T-helper 1 cell treated with Interleukin-12 subunit alpha and Interleukin-12 subunit beta and Interleukin-4 antibody, amounts not matched to agents 30 μg/mL and 1 μg/mL, for 36 hours (primary cell): ENCODE data around the gene MELK.
"Not testable (repeated sequence)": the region's sequence is repeated elsewhere in the genome, so short reads cannot be mapped to it uniquely, and the experiment has no call there.

Experiments
- H3K27ac Mint-ChIP-seq: one replicate; pipeline ENCODE4 v1.8.0; 2021; ENCODE audit warnings: mild to moderate bottlenecking, mixed read lengths
- H3K27me3 Mint-ChIP-seq: one replicate; pipeline ENCODE4 v1.8.0; 2021; ENCODE audit warnings: low read depth, mixed read lengths
- H3K36me3 Mint-ChIP-seq: one replicate; pipeline ENCODE4 v1.8.0; 2021; ENCODE audit warnings: low read depth, mixed read lengths
- H3K4me1 Mint-ChIP-seq: one replicate; pipeline ENCODE4 v1.8.0; 2021; ENCODE audit warnings: low read depth, mixed read lengths
- H3K4me3 Mint-ChIP-seq: one replicate; pipeline ENCODE4 v1.8.0; 2021; ENCODE audit warnings: mild to moderate bottlenecking, moderate library complexity, mixed read lengths
- H3K9me3 Mint-ChIP-seq: one replicate; pipeline ENCODE4 v1.8.0; 2021; ENCODE audit warnings: mixed read lengths

Gene MELK

GRCh38 chr9:36572515-36573418 is at the start of gene MELK:
MELK (plus strand) TSS chr9:36572895; CDS start chr9:36581682, 8,787 bp downstream.
- Mint-ChIP-seq H3K27ac (peak within 1 kb of the TSS; percentile 91), H3K4me1 (peaks cover 32% of the 10 kb centered on the region), H3K27me3 (peaks cover 5% of the 10 kb centered on the region), H3K9me3 (no peaks in the 10 kb centered on the region), H3K36me3 (peaks cover 3% of the 10 kb centered on the region), H3K4me3 (peak within 1 kb of the TSS; percentile 97)

- Mint-ChIP-seq H3K27ac (no peak overlapping the region), H3K27me3 (peaks cover 14% of the 10 kb centered on the region), H3K4me3 (no peak overlapping the region), H3K36me3 (no peaks in the 10 kb centered on the region), H3K4me1 (no peaks in the 10 kb centered on the region), H3K9me3 (no peaks in the 10 kb centered on the region)
These were observed 42.5 kb upstream of the MELK start for GRCh38 chr9:36530224-36530623.

- H3K9me3 Mint-ChIP-seq: no peaks in the 10 kb centered on the region
- no peaks in the 10 kb centered on the region for H3K36me3 Mint-ChIP-seq
- no peak overlapping the region for H3K27ac Mint-ChIP-seq
- H3K27me3 Mint-ChIP-seq: peaks cover 14% of the 10 kb centered on the region
- H3K4me3 Mint-ChIP-seq: no peak overlapping the region
- H3K4me1 Mint-ChIP-seq: no peaks in the 10 kb centered on the region
These were observed 40.3 kb upstream of the MELK start for GRCh38 chr9:36532353-36532752.

- peaks cover 14% of the 10 kb centered on the region for H3K27me3 Mint-ChIP-seq
- not testable (repeated sequence) for H3K4me1 Mint-ChIP-seq, H3K9me3 Mint-ChIP-seq, H3K27ac Mint-ChIP-seq, H3K4me3 Mint-ChIP-seq, H3K36me3 Mint-ChIP-seq
These were observed 39.0 kb upstream of the MELK start for GRCh38 chr9:36533726-36534125.

GRCh38 chr9:36535107-36535506 is 37.6 kb upstream of the MELK start:
- Mint-ChIP-seq H3K9me3 (no peaks in the 10 kb centered on the region), H3K27ac (no peak overlapping the region), H3K27me3 (peaks cover 14% of the 10 kb centered on the region), H3K4me3 (no peak overlapping the region), H3K36me3 (no peaks in the 10 kb centered on the region), H3K4me1 (peaks cover 3% of the 10 kb centered on the region)

- Mint-ChIP-seq H3K36me3 (no peaks in the 10 kb centered on the region), H3K27ac (no peak overlapping the region), H3K4me3 (no peak overlapping the region), H3K9me3 (no peaks in the 10 kb centered on the region), H3K27me3 (peaks cover 7% of the 10 kb centered on the region), H3K4me1 (peaks cover 3% of the 10 kb centered on the region)
These were observed 34.8 kb upstream of the MELK start for GRCh38 chr9:36537861-36538260.

- H3K27me3 Mint-ChIP-seq: peaks cover 3% of the 10 kb centered on the region
- no peaks in the 10 kb centered on the region for H3K9me3 Mint-ChIP-seq
- no peak overlapping the region for H3K4me3 Mint-ChIP-seq
- no peak overlapping the region for H3K27ac Mint-ChIP-seq
- H3K36me3 Mint-ChIP-seq: no peaks in the 10 kb centered on the region
- peaks cover 3% of the 10 kb centered on the region for H3K4me1 Mint-ChIP-seq
These were observed 30.3 kb upstream of the MELK start for GRCh38 chr9:36542355-36542754.

GRCh38 chr9:36543916-36544315 is 28.8 kb upstream of the MELK start:
- H3K27ac Mint-ChIP-seq: no peak overlapping the region
- H3K4me1 Mint-ChIP-seq: peaks cover 3% of the 10 kb centered on the region
- no peaks in the 10 kb centered on the region for H3K36me3 Mint-ChIP-seq
- peaks cover 19% of the 10 kb centered on the region for H3K27me3 Mint-ChIP-seq
- H3K4me3 Mint-ChIP-seq: no peak overlapping the region
- no peaks in the 10 kb centered on the region for H3K9me3 Mint-ChIP-seq

GRCh38 chr9:36547598-36547997 is 25.1 kb upstream of the MELK start:
- Mint-ChIP-seq H3K27me3 (peaks cover 21% of the 10 kb centered on the region), H3K4me1 (no peaks in the 10 kb centered on the region), H3K36me3 (no peaks in the 10 kb centered on the region), H3K9me3 (no peaks in the 10 kb centered on the region), H3K4me3 (no peak overlapping the region), H3K27ac (no peak overlapping the region)

- Mint-ChIP-seq H3K9me3 (no peaks in the 10 kb centered on the region), H3K36me3 (no peaks in the 10 kb centered on the region)
These were observed 24.2 kb upstream of the MELK start for GRCh38 chr9:36548454-36548853.

GRCh38 chr9:36550135-36550534 is 22.6 kb upstream of the MELK start:
- no peak overlapping the region for H3K27ac Mint-ChIP-seq
- no peaks in the 10 kb centered on the region for H3K36me3 Mint-ChIP-seq
- no peak overlapping the region for H3K4me3 Mint-ChIP-seq
- no peaks in the 10 kb centered on the region for H3K4me1 Mint-ChIP-seq
- H3K27me3 Mint-ChIP-seq: peaks cover 21% of the 10 kb centered on the region
- H3K9me3 Mint-ChIP-seq: no peaks in the 10 kb centered on the region

More at GRCh38 chr9:36548454-36548853, 24.2 kb upstream of the MELK start:
- Mint-ChIP-seq H3K27me3 (peaks cover 21% of the 10 kb centered on the region), H3K27ac (no peak overlapping the region), H3K4me1 (no peaks in the 10 kb centered on the region), H3K4me3 (no peak overlapping the region)

GRCh38 chr9:36550631-36551098 is 22.0 kb upstream of the MELK start:
- H3K27me3 Mint-ChIP-seq: peaks cover 21% of the 10 kb centered on the region
- H3K36me3 Mint-ChIP-seq, H3K9me3 Mint-ChIP-seq, H3K27ac Mint-ChIP-seq, H3K4me3 Mint-ChIP-seq, H3K4me1 Mint-ChIP-seq: not testable (repeated sequence)

- Mint-ChIP-seq H3K27ac (no peak overlapping the region), H3K4me3 (no peak overlapping the region), H3K27me3 (peaks cover 21% of the 10 kb centered on the region), H3K36me3 (no peaks in the 10 kb centered on the region), H3K4me1 (peaks cover 2% of the 10 kb centered on the region), H3K9me3 (no peaks in the 10 kb centered on the region)
These were observed 21.6 kb upstream of the MELK start for GRCh38 chr9:36551129-36551528.

GRCh38 chr9:36551910-36552309 is 20.8 kb upstream of the MELK start:
- peaks cover 2% of the 10 kb centered on the region for H3K4me1 Mint-ChIP-seq
- H3K36me3 Mint-ChIP-seq: no peaks in the 10 kb centered on the region
- no peak overlapping the region for H3K27ac Mint-ChIP-seq
- no peak overlapping the region for H3K4me3 Mint-ChIP-seq
- H3K9me3 Mint-ChIP-seq: no peaks in the 10 kb centered on the region
- H3K27me3 Mint-ChIP-seq: peaks cover 21% of the 10 kb centered on the region

- no peak overlapping the region for H3K4me3 Mint-ChIP-seq
- H3K27me3 Mint-ChIP-seq: no peaks in the 10 kb centered on the region
- peaks cover 2% of the 10 kb centered on the region for H3K4me1 Mint-ChIP-seq
- H3K27ac Mint-ChIP-seq: no peak overlapping the region
- no peaks in the 10 kb centered on the region for H3K36me3 Mint-ChIP-seq
- no peaks in the 10 kb centered on the region for H3K9me3 Mint-ChIP-seq
These were observed 13.5 kb upstream of the MELK start for GRCh38 chr9:36559036-36559695.
